ENCODE results near the gene RERE. TPM values are rescaled to one million over a fixed set of nuclear protein-coding genes. Genes with fewer than 3 reads are reported as not detected.
A peak's percentile ranks its signal among the peaks of the same experiment; 100 is the strongest.

Gene RERE
- total RNA-seq, 1 experiment from 2014 or later = 40.6 TPM

DNA sequence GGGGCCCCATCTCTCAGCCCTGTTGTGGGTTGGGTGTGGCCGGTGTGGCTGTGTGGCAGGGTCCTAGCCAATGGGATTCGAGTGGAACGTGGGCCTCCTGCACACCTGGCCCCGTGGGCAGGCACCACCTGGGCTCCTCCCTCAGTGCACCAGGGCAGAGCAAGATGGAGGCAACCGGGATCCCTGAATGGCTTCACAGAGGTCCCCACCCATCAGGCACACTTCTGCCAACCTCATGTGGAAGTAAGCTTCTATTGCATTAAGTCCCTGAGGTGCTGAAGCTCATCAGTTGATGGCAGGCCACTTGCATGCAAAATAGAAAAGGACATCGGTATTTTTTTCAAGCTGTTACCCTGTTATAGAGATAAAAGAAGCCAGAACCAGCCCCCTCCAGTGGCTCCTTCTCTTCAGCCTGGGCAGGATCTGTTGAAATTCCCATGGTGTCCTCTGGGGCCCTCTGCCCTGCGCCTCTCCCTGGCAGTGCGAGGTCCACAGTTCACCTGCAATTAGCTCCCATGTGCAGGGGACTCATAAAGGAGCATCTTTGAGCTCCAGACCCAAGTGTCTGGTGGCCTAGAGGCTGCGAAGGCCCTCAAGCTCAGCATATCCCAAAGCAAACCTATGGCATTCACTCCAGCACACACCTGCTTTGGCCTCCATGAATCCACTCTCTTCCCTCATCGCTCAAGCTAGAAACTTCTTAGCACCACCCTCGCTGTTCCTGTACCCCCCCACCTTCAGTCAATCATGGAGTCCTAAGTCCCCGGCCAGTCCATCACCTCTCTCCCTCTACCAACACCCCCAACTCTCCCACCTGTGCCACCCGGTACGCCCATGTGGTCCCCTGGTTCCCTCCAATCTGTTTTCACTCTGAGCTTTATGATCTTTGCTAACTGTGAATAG lies 501.6 kb downstream of the RERE start:
- DNase-seq (ENCODE audit: low read depth, low spot score) (no peak), ATAC-seq (peak; percentile 49)
- intact Hi-C loops (cut with micrococcal nuclease) = loop anchor here (2.0 to 10.0 kb wide), 3 partner anchors 134 to 295 kb away; no protein-coding TSS in a partner anchor
- H3K4me1 ChIP-seq (ENCODE audit: control insufficient read depth in 1 of 2, insufficient read depth in 2 of 2, low read length in 2 of 2) = peaks cover 29 to 60% of the 10 kb centered on the region in 2 experiments
- H3K4me2 ChIP-seq (ENCODE audit: low read length) = peak overlapping the region; percentile 56
- no TSS peak for BruUV-seq (replicated peaks)
- ChIA-PET CTCF (interaction anchor here (0.8 to 3.5 kb wide), 11 partner anchors 31 to 340 kb away, joined by 3 to 62 read pairs (median 7); no protein-coding TSS in a partner anchor), POLR2A (interaction anchor here (0.8 to 2.6 kb wide), 9 partner anchors 104 to 292 kb away, joined by 3 to 22 read pairs (median 5); no protein-coding TSS in a partner anchor), RAD21 (ENCODE audit: low non-redundant PET in 1 of 2, low total read pairs in 2 of 2, uncharacterized antibody in 2 of 2, unreplicated experiment in 2 of 2) (interaction anchor here (0.5 to 3.2 kb wide), 5 partner anchors 143 to 341 kb away, joined by 3 to 10 read pairs (median 4); no protein-coding TSS in a partner anchor)
- no peaks in the 10 kb centered on the region for H3K9me2 ChIP-seq (ENCODE audit: insufficient read depth)
- H3K79me2 ChIP-seq (ENCODE audit: insufficient read depth, low read length) = peaks cover 6% of the 10 kb centered on the region; the same call in 1 of the 2 replicates
- H2AFZ ChIP-seq (ENCODE audit: low read depth, low read length, poor library complexity, severe bottlenecking) = peak overlapping the region; percentile 74
- no peaks in the 10 kb centered on the region for H3K36me3 ChIP-seq (ENCODE audit: control insufficient read depth in 1 of 2, insufficient read depth in 2 of 2, low read length in 2 of 2)
- TF ChIP-seq, protein P1, sequence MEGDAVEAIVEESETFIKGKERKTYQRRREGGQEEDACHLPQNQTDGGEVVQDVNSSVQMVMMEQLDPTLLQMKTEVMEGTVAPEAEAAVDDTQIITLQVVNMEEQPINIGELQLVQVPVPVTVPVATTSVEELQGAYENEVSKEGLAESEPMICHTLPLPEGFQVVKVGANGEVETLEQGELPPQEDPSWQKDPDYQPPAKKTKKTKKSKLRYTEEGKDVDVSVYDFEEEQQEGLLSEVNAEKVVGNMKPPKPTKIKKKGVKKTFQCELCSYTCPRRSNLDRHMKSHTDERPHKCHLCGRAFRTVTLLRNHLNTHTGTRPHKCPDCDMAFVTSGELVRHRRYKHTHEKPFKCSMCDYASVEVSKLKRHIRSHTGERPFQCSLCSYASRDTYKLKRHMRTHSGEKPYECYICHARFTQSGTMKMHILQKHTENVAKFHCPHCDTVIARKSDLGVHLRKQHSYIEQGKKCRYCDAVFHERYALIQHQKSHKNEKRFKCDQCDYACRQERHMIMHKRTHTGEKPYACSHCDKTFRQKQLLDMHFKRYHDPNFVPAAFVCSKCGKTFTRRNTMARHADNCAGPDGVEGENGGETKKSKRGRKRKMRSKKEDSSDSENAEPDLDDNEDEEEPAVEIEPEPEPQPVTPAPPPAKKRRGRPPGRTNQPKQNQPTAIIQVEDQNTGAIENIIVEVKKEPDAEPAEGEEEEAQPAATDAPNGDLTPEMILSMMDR (IDR thresholded peaks at IDR 0.05 in 2 of 3, conservative IDR thresholded peaks at IDR 0.05 in 1 of 3; ENCODE audit: borderline replicate concordance in 1 of 3, insufficient read depth in 1 of 3, low read depth in 2 of 3, low read length in 2 of 3) = peak in 2 of 3 experiments; percentile 55 to 56; a peak in 4 of 6 replicates
- no peak for TF ChIP-seq RAD21 (IDR thresholded peaks at IDR 0.05; ENCODE audit: low read depth)
- H3K4me3 ChIP-seq (replicated peaks in 1 of 2; ENCODE audit: low read depth in 1 of 2, low read length in 2 of 2) = no peak overlapping the region
- no peaks in the 10 kb centered on the region for H4K20me1 ChIP-seq (ENCODE audit: insufficient read depth)
- H3K9ac ChIP-seq (ENCODE audit: low read length) = peak overlapping the region; percentile 38; the same call in 1 of the 2 replicates
- H3K9me3 ChIP-seq (ENCODE audit: control insufficient read depth in 1 of 2, insufficient read depth in 1 of 2, low read depth in 1 of 2, low read length in 2 of 2) = peaks cover 0 to 11% of the 10 kb centered on the region in 2 experiments; a peak in 1 of 4 replicates
- peak overlapping the region; percentile 30; the same call in 1 of the 2 replicates for H3K27ac ChIP-seq (ENCODE audit: low read depth, low read length)
- no peaks in the 10 kb centered on the region for H3K27me3 ChIP-seq (ENCODE audit: insufficient read depth, low read length)
